Chondrocyte (in vitro differentiated cells): ENCODE measurements around the gene CADPS. TPM values are rescaled to one million over a fixed set of nuclear protein-coding genes. Genes with fewer than 3 reads are reported as not detected.

Experiments
- DNase-seq: peaks from one replicate; pipeline ENCODE4 v3.0.0; 2021; ENCODE audit warnings: mixed read lengths, low spot score
- H3K27ac Mint-ChIP-seq: one replicate; pipeline ENCODE4 v1.8.0; 2021; ENCODE audit warnings: mild to moderate bottlenecking, moderate library complexity, mixed read lengths; ENCODE audit not compliant: unreplicated experiment
- H3K27me3 Mint-ChIP-seq: 2 replicates; pipeline ENCODE4 v1.8.0; 2021; ENCODE audit warnings: low read depth, mixed read lengths
- H3K36me3 Mint-ChIP-seq: 2 replicates; pipeline ENCODE4 v1.8.0; 2021; ENCODE audit warnings: low read depth, mixed read lengths
- H3K4me1 Mint-ChIP-seq: 2 replicates; pipeline ENCODE4 v1.8.0; 2021; ENCODE audit warnings: low read depth, mild to moderate bottlenecking, mixed read lengths
- H3K4me3 Mint-ChIP-seq: one replicate; pipeline ENCODE4 v1.8.0; 2021; ENCODE audit warnings: mild to moderate bottlenecking, moderate library complexity, mixed read lengths; ENCODE audit not compliant: unreplicated experiment
- H3K9me3 Mint-ChIP-seq: 2 replicates; pipeline ENCODE4 v1.8.0; 2021; ENCODE audit warnings: low read depth, mixed read lengths
- total RNA-seq: library from RNA; stranded (reverse); gene quantifications from 3 replicates; pipeline ENCODE4 v1.2.1, GENCODE V29; 2021
- TF ChIP-seq, protein P1 (sequence below): fragments of 200-600 bp; sonication (generic); IDR thresholded peaks from 2 replicates; pipeline ENCODE4 v1.5.0; 2021; ENCODE audit warnings: antibody characterized with exemption, mild to moderate bottlenecking, moderate library complexity

CADPS gene
- total RNA-seq, 1 donor from 2014 or later, result not detected

DNA sequence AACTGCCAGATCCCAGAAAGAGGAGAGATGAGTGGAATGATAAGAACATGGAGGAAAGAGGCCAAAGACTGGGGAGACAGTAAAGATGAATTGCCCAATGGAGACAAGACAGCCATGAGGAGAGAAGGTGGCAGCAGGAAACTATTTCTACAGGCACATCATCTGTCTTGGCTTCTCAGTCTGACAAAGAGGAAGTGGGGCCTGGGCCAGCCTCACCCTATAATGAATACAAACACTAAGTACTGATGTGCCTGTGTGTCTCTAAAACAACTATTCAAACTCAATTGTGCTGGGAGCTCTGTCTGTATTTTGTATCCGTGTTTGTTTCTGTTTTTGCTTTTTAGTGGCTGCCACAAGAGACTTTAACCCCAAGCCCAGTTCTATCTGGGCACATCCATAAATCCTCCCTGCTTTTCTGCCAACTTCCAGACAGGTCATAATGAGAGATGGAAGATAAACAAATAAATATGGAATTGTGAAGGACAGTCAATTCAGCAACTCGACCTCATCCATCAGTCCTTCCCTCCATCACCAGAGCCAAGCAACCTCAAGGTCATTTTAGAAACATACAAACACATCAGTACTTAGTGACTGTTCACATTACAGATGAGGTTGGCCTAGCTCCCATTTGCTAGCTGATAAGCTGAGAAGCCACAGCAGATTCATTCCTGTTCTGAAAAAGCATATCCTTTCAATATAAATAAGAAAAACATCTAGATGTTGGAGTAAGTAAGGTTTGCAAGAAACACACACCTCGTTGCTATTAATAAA, 116.7 kb downstream of the CADPS start:
- DNase-seq, result no peak
- H3K4me3 Mint-ChIP-seq, result no peak overlapping the region
- H3K36me3 Mint-ChIP-seq, result peaks cover 1% of the 10 kb centered on the region
- TF ChIP-seq, protein P1, sequence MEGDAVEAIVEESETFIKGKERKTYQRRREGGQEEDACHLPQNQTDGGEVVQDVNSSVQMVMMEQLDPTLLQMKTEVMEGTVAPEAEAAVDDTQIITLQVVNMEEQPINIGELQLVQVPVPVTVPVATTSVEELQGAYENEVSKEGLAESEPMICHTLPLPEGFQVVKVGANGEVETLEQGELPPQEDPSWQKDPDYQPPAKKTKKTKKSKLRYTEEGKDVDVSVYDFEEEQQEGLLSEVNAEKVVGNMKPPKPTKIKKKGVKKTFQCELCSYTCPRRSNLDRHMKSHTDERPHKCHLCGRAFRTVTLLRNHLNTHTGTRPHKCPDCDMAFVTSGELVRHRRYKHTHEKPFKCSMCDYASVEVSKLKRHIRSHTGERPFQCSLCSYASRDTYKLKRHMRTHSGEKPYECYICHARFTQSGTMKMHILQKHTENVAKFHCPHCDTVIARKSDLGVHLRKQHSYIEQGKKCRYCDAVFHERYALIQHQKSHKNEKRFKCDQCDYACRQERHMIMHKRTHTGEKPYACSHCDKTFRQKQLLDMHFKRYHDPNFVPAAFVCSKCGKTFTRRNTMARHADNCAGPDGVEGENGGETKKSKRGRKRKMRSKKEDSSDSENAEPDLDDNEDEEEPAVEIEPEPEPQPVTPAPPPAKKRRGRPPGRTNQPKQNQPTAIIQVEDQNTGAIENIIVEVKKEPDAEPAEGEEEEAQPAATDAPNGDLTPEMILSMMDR, result no peak
- no peaks in the 10 kb centered on the region for H3K4me1 Mint-ChIP-seq
- H3K9me3 Mint-ChIP-seq, result no peaks in the 10 kb centered on the region
- H3K27ac Mint-ChIP-seq, result no peak overlapping the region
- H3K27me3 Mint-ChIP-seq, result peaks cover 2% of the 10 kb centered on the region

GRCh38 chr3:62757045-62757444, 118.2 kb downstream of the CADPS start:
- no peak overlapping the region for H3K4me3 Mint-ChIP-seq

GRCh38 chr3:62755285-62755684, 119.9 kb downstream of the CADPS start:
- Mint-ChIP-seq H3K27me3 (no peaks in the 10 kb centered on the region), H3K9me3 (no peaks in the 10 kb centered on the region), H3K36me3 (peaks cover 1% of the 10 kb centered on the region), H3K4me1 (no peaks in the 10 kb centered on the region), H3K4me3 (no peak overlapping the region), H3K27ac (no peak overlapping the region)
- TF ChIP-seq, protein P1, result no peak
- DNase-seq, result no peak

More at GRCh38 chr3:62757045-62757444, 118.2 kb downstream of the CADPS start:
- Mint-ChIP-seq H3K27me3 (peaks cover 2% of the 10 kb centered on the region), H3K36me3 (peaks cover 1% of the 10 kb centered on the region), H3K27ac (no peak overlapping the region), H3K9me3 (no peaks in the 10 kb centered on the region), H3K4me1 (no peaks in the 10 kb centered on the region)
- TF ChIP-seq, protein P1, result no peak
- DNase-seq, result no peak

- Mint-ChIP-seq H3K9me3 (no peaks in the 10 kb centered on the region), H3K4me3 (no peak overlapping the region)
- TF ChIP-seq, protein P1, result no peak
Observed at GRCh38 chr3:62749657-62750056, 125.6 kb downstream of the CADPS start.

DNA sequence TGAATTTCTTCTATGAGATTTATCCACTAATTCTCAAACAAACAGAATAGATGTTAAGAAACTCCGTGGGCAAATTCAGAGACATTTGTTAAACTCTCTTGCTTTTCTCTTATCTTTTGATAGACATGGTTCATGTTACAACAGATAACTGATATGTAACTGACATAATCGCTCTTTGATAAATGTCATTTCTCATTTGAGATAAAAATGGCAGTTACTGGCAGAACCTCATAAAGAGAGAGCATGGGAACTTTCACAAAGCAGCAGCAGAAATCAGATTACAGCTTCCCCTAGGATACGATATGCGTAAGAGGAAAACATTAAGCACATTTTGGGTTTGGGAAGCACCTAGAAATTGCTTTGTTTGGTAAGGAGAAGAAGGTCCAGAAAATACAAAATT, 126.1 kb downstream of the CADPS start:
- Mint-ChIP-seq H3K4me1 (no peaks in the 10 kb centered on the region), H3K27ac (no peak overlapping the region), H3K9me3 (no peaks in the 10 kb centered on the region), H3K36me3 (no peaks in the 10 kb centered on the region), H3K4me3 (no peak overlapping the region), H3K27me3 (peaks cover 2% of the 10 kb centered on the region)
- TF ChIP-seq, protein P1, result no peak
- no peak for DNase-seq

More at GRCh38 chr3:62749657-62750056, 125.6 kb downstream of the CADPS start:
- no peak for DNase-seq
- Mint-ChIP-seq H3K4me1 (no peaks in the 10 kb centered on the region), H3K27me3 (peaks cover 2% of the 10 kb centered on the region), H3K27ac (no peak overlapping the region), H3K36me3 (no peaks in the 10 kb centered on the region)
